SK-N-SH (cell line): ENCODE results near the gene PDLIM5.

Experiments
- EZH2phosphoT487 ChIP-seq: fragments of 200-600 bp; sonication (generic); IDR thresholded peaks from 2 replicates; pipeline ENCODE4 v1.6.1; 2017; ENCODE audit warnings: low read depth, mixed run types, mild to moderate bottlenecking, antibody characterized with exemption, moderate library complexity, borderline replicate concordance
- MEF2A ChIP-seq: IDR thresholded peaks from 2 replicates; pipeline ENCODE4 v1.4.0; 2012; ENCODE audit warnings: low read depth, borderline replicate concordance
- NFIC ChIP-seq: IDR thresholded peaks from 2 replicates; pipeline ENCODE4 v1.4.0; 2012; ENCODE audit warnings: borderline replicate concordance
- SIN3A ChIP-seq: IDR thresholded peaks from 2 replicates; pipeline ENCODE4 v1.6.1; 2012; ENCODE audit warnings: low read depth, mild to moderate bottlenecking, low read length, moderate library complexity, borderline replicate concordance
- SMC3 ChIP-seq: IDR thresholded peaks from 2 replicates; pipeline ENCODE4 v1.6.1; 2012; ENCODE audit warnings: low read depth, low read length, improper control_type of control experiment
- TCF12 ChIP-seq: IDR thresholded peaks from 2 replicates; pipeline ENCODE4 v1.4.0; 2012
- USF2 ChIP-seq: fragments of 150-350 bp; IDR thresholded peaks from 2 replicates; pipeline ENCODE4 v1.6.1; 2017; ENCODE audit warnings: antibody characterized with exemption, low read length, low read depth, borderline replicate concordance
- TF ChIP-seq, protein P1 (sequence below): IDR thresholded peaks from 2 replicates; pipeline ENCODE4 v1.4.0; 2012; ENCODE audit warnings: low read depth
- TF ChIP-seq, protein P2 (sequence below): fragments of 200-600 bp; sonication (generic); IDR thresholded peaks from 2 replicates; pipeline ENCODE4 v1.6.1; 2017; ENCODE audit warnings: antibody characterized with exemption, mild to moderate bottlenecking, moderate library complexity

DNA sequence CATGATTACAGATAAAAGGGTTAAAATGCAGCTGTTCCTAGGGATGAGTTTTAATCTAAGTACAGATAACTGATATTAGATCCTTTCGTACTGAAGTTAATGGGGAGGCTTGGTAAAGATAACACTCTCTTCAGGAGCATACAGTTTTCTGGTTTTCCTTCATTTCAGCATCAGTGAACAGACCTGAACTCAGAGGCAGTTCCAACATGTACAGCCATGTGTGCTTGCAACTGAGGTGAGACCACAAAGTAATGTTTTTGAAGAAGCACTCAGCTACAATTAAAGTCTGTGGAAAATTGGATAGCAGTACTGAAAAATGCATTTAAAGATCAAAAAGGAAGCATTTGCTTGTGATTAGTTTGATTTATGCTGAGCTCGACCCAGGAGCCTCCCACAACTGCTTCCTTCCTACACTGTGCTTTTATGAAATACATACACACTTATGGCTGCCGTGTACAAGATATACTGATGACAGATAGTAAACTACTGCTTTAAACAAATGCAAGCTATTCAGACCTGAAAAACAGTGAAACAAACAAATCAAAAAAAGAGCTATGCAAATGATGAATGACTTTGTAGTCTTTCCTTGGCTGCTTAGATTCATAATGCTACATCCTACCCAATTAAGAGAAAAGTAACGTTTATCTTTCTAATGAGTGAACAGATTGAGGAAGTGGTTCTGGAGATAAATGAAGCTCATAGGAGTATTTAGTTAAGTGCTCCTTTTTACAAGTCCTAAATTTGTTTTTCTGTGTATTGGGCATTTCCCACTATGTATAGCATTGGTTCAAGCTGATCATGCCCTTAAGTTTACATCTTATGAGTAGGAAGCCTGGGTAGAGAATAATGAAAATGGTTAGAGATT is 68.4 kb downstream of the PDLIM5 start:
- TF ChIP-seq TCF12 (no peak), EZH2phosphoT487 (no peak), NFIC (no peak), MEF2A (no peak), SMC3 (no peak), USF2 (no peak), SIN3A (no peak)
- TF ChIP-seq, protein P1, sequence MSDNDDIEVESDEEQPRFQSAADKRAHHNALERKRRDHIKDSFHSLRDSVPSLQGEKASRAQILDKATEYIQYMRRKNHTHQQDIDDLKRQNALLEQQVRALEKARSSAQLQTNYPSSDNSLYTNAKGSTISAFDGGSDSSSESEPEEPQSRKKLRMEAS, result no peak
- TF ChIP-seq, protein P2, sequence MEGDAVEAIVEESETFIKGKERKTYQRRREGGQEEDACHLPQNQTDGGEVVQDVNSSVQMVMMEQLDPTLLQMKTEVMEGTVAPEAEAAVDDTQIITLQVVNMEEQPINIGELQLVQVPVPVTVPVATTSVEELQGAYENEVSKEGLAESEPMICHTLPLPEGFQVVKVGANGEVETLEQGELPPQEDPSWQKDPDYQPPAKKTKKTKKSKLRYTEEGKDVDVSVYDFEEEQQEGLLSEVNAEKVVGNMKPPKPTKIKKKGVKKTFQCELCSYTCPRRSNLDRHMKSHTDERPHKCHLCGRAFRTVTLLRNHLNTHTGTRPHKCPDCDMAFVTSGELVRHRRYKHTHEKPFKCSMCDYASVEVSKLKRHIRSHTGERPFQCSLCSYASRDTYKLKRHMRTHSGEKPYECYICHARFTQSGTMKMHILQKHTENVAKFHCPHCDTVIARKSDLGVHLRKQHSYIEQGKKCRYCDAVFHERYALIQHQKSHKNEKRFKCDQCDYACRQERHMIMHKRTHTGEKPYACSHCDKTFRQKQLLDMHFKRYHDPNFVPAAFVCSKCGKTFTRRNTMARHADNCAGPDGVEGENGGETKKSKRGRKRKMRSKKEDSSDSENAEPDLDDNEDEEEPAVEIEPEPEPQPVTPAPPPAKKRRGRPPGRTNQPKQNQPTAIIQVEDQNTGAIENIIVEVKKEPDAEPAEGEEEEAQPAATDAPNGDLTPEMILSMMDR, result no peak
